BLaER1 (cell line): ENCODE data around the gene KCNE5.
"Not testable (repeated sequence)": the region's sequence is repeated elsewhere in the genome, so short reads cannot be mapped to it uniquely, and the experiment has no call there.

Experiments used
- H3K27ac ChIP-seq: shearing (Covaris generic); formaldehyde crosslinking; 2 replicates; pipeline ENCODE4 v1.8.1; 2022
- H3K27me3 ChIP-seq: shearing (Covaris generic); formaldehyde crosslinking; 2 replicates; pipeline ENCODE4 v1.8.1; 2022
- H3K36me3 ChIP-seq: shearing (Covaris generic); formaldehyde crosslinking; 2 replicates; pipeline ENCODE4 v1.8.1; 2022
- H3K4me1 ChIP-seq: shearing (Covaris generic); formaldehyde crosslinking; 2 replicates; pipeline ENCODE4 v1.8.1; 2022
- H3K4me2 ChIP-seq: shearing (Covaris generic); formaldehyde crosslinking; 2 replicates; pipeline ENCODE4 v1.8.1; 2022
- H3K4me3 ChIP-seq: shearing (Covaris generic); formaldehyde crosslinking; 2 replicates; pipeline ENCODE4 v1.8.1; 2022
- H3K9ac ChIP-seq: shearing (Covaris generic); formaldehyde crosslinking; 2 replicates; pipeline ENCODE4 v1.8.1; 2022
- H3K9me3 ChIP-seq: shearing (Covaris generic); formaldehyde crosslinking; 2 replicates; pipeline ENCODE4 v1.8.1; 2022
- H4K20me1 ChIP-seq: shearing (Covaris generic); formaldehyde crosslinking; 2 replicates; pipeline ENCODE4 v1.8.1; 2022
- Cebpa-rat ChIP-seq: shearing (Covaris generic); IDR thresholded peaks from 2 replicates; pipeline ENCODE4 v1.8.1; 2022

The KCNE5 gene

DNA sequence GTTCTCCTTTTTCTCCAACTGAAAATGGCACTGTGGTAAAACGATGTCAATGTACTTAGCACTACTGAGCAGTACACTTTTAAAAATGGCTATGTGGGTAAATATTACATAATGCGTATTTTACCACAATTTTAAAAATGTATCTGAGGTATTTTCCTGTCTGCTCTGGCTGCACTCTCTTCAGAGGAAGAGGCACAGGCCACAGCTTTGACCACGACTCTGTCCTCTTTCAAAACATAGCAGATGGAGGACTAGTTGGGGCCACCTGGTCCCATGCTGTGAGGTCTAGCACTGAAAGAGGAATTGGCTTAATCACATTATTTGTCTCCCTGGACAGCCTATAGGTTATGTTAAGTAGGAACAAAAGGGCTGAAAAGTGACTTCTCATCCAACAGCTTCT, 5.2 kb downstream of the KCNE5 start:
- no peak for TF ChIP-seq Cebpa-rat
- Histone ChIP-seq H3K9me3 (peaks cover 8% of the 10 kb centered on the region), H3K4me3 (no peak overlapping the region), H3K4me2 (no peak overlapping the region), H3K27me3 (peaks cover 94% of the 10 kb centered on the region), H3K36me3 (no peaks in the 10 kb centered on the region), H3K4me1 (no peaks in the 10 kb centered on the region), H3K27ac (no peak overlapping the region), H3K9ac (no peak overlapping the region), H4K20me1 (no peaks in the 10 kb centered on the region)

DNA sequence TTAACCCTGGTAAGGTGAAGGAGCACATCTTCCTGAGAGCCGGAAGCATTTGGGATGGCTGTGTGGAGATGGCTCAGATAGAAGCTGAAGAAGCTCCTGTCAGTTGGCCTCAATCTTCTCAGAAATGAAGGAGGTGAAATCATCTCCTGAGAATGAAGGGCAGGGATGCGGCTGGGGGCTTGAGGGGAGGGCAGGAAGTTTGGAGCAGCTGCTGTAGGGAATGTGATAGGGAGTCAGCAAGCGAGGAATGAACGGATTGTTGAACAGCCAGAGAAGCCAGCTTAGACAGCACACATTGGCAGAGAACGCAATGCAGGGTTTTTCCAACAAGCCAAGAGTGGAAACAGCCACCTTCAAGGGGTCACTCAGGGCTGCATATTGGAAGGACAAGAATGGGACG, 10.0 kb downstream of the KCNE5 start:
- H3K4me2 ChIP-seq = no peak overlapping the region
- peaks cover 73% of the 10 kb centered on the region for H3K27me3 ChIP-seq
- H4K20me1 ChIP-seq = no peaks in the 10 kb centered on the region
- H3K4me3 ChIP-seq = no peak overlapping the region
- no peak for TF ChIP-seq Cebpa-rat
- H3K9ac ChIP-seq = no peak overlapping the region
- no peaks in the 10 kb centered on the region for H3K36me3 ChIP-seq
- H3K27ac ChIP-seq = no peak overlapping the region
- no peaks in the 10 kb centered on the region for H3K9me3 ChIP-seq
- no peaks in the 10 kb centered on the region for H3K4me1 ChIP-seq

DNA sequence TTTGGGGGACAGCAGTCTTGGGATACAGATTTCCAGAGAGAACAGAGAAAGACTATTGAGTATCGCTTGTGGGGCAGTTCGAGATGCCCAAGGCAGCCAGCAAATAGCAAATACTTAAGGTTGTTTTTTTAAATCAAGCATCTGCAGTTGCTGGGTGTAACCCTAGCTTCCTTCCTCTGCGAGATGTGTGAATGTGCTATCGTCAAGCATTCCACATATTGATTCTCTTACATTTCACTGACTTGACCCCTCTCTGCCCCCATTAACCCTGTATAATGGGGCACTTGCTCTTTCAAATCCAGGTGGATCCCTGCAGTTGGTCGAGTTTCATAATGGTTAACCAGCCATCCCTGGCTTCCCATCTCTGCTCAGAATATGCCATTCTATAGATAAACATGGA, 23.5 kb downstream of the KCNE5 start:
- Histone ChIP-seq H3K27me3 (peaks cover 89% of the 10 kb centered on the region), H3K9ac (no peak overlapping the region), H3K36me3 (no peaks in the 10 kb centered on the region), H4K20me1 (no peaks in the 10 kb centered on the region), H3K27ac (no peak overlapping the region), H3K9me3 (no peaks in the 10 kb centered on the region), H3K4me2 (no peak overlapping the region), H3K4me1 (no peaks in the 10 kb centered on the region), H3K4me3 (no peak overlapping the region)
- TF ChIP-seq Cebpa-rat = no peak

DNA sequence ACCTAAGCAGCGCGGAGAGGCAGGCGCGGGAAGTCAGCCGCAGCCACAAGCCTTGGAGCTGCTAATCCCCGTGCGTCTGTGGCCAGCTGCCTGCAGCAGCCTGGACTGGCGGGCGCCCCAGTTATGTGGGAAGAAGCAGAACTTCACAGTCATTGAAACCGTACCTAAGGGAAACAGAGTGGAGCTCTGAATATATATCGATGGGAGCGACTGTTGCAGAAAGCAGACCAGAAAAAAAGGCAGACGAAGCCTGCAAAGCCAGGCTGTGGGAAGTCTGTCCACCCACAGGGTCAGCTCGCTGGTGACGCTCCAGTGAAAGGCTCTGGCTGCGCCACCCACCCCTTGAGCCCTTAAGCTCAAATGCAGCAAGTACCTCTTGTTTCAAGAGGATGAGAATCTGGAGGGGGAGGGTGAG, 24.7 kb downstream of the KCNE5 start:
- H3K9ac ChIP-seq = no peak overlapping the region
- no peak overlapping the region for H3K27ac ChIP-seq
- H4K20me1 ChIP-seq = no peaks in the 10 kb centered on the region
- no peaks in the 10 kb centered on the region for H3K36me3 ChIP-seq
- no peak overlapping the region for H3K4me2 ChIP-seq
- H3K4me3 ChIP-seq = no peak overlapping the region
- TF ChIP-seq Cebpa-rat = no peak
- H3K27me3 ChIP-seq = peaks cover 88% of the 10 kb centered on the region
- H3K9me3 ChIP-seq = no peaks in the 10 kb centered on the region
- H3K4me1 ChIP-seq = no peaks in the 10 kb centered on the region

DNA sequence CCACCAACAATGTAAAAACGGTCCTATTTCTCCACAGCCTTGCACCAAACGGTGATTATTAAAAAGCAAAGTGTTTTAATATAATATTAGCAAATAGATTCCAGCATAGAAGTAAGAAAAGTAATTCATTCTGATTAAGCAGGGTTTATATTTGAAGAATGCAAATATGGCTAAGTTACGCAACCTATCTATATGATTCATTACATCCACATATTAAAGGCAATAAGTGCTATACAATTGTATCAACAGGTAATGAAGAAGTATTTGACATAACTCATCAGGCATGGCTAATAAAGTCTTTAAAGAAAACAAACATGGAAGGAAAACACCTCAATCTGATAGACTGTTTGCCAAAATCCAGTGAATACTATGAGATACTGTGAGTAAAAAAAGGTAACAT, 29.0 kb downstream of the KCNE5 start:
- Histone ChIP-seq H3K4me3 (no peak overlapping the region), H3K4me2 (no peak overlapping the region), H3K9ac (no peak overlapping the region), H3K27ac (no peak overlapping the region), H3K9me3 (no peaks in the 10 kb centered on the region), H3K4me1 (no peaks in the 10 kb centered on the region), H3K27me3 (peaks cover 78% of the 10 kb centered on the region), H3K36me3 (no peaks in the 10 kb centered on the region), H4K20me1 (no peaks in the 10 kb centered on the region; the same call in 1 of the 2 replicates)
- TF ChIP-seq Cebpa-rat = no peak

DNA sequence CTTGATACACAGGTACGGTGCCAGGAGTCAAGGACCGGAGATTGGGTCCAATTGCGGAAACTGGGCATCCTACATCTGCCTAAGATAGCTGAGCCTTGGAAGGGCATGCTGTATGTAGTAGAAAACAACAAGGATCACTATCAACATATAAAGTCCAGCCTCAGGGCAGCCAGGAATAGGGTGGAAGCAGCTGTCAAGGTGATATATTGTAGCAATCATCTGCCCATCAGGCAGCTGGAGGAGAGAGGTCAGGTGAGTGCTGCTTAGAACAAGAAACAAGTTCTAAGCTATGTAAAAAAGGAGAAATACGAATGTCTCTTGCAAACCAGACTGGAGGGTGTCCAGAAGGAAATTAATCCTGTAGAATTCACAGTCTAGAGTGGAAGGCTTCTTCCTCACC, 34.8 kb downstream of the KCNE5 start:
- Histone ChIP-seq H4K20me1 (peaks cover 9% of the 10 kb centered on the region; the same call in 1 of the 2 replicates), H3K4me2 (no peak overlapping the region), H3K4me1 (no peaks in the 10 kb centered on the region), H3K27ac (no peak overlapping the region), H3K9ac (no peak overlapping the region), H3K27me3 (peaks cover 78% of the 10 kb centered on the region), H3K4me3 (no peak overlapping the region), H3K9me3 (no peaks in the 10 kb centered on the region), H3K36me3 (no peaks in the 10 kb centered on the region)
- no peak for TF ChIP-seq Cebpa-rat

DNA sequence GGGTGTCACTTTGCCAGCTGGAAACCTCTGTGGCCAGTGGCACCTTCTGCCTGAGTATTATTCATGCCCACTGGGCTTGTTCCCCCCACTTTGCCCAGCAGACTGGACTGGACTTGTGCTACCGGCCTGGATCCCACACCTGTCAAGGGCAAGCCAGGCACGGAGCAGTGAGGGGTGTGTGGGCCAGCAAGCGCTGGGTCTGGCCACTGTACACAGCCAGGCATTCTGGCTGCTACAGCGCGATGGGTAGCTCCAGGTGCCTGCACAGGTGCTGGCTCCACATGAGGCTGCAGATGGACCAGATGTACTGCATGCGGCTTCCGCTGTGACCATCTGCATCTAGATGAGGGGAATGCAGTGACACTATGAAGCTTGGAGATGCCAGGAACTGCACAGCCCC, 39.5 kb downstream of the KCNE5 start:
- H3K9ac ChIP-seq = no peak overlapping the region
- H3K27me3 ChIP-seq = peaks cover 67% of the 10 kb centered on the region
- H3K9me3 ChIP-seq = no peaks in the 10 kb centered on the region
- no peak overlapping the region for H3K4me2 ChIP-seq
- H4K20me1 ChIP-seq = peaks cover 9% of the 10 kb centered on the region; the same call in 1 of the 2 replicates
- H3K27ac ChIP-seq = no peak overlapping the region
- no peak for TF ChIP-seq Cebpa-rat
- no peak overlapping the region for H3K4me3 ChIP-seq
- no peaks in the 10 kb centered on the region for H3K36me3 ChIP-seq
- H3K4me1 ChIP-seq = no peaks in the 10 kb centered on the region

DNA sequence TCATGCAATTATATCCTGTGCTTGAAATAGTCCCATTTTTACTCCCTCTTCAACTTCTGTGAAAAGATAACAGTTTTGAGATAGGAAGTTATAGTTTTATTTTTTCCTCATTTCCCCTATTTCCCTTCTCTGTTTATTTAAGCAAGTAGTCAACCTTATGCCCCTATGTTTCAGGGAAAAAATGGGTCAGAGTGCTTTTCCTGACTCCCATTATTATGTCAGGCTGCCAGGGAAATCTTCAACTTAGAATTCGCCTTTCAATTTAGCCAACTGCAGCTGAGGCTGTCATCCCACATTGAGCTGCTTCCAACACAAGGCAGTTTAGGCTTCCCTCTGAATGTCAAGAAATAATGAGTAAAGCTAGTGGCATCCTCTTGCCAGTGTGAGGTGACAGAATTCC, 46.1 kb downstream of the KCNE5 start:
- H3K27ac ChIP-seq = no peak overlapping the region
- no peaks in the 10 kb centered on the region for H4K20me1 ChIP-seq
- H3K9ac ChIP-seq = no peak overlapping the region
- no peak overlapping the region for H3K4me2 ChIP-seq
- no peaks in the 10 kb centered on the region for H3K36me3 ChIP-seq
- TF ChIP-seq Cebpa-rat = no peak
- no peaks in the 10 kb centered on the region for H3K4me1 ChIP-seq
- no peak overlapping the region for H3K4me3 ChIP-seq
- peaks cover 62% of the 10 kb centered on the region for H3K27me3 ChIP-seq
- H3K9me3 ChIP-seq = no peaks in the 10 kb centered on the region

DNA sequence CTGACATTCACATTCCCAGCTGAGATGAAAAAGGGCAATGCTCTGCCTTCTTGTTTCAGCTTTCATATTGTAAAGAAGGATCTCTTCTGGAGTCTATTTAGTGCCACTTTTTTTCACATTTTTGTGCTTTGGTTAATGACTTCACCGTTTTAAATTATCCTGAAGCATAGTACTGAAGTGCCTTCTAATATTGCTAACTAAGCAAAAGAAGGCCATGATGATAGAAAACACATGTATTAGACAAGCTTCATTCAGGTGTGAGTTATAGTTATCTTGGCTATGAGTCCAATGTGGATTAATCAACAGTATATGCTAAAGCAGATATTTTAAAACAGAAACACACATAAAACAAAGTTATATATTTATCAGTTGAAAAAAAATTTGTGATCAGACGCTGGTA, 47.9 kb downstream of the KCNE5 start:
- Histone ChIP-seq H4K20me1 (no peaks in the 10 kb centered on the region), H3K27ac (no peak overlapping the region), H3K4me3 (no peak overlapping the region), H3K9me3 (no peaks in the 10 kb centered on the region), H3K4me1 (no peaks in the 10 kb centered on the region), H3K4me2 (no peak overlapping the region), H3K9ac (no peak overlapping the region), H3K36me3 (no peaks in the 10 kb centered on the region), H3K27me3 (peaks cover 70% of the 10 kb centered on the region)
- TF ChIP-seq Cebpa-rat = no peak

DNA sequence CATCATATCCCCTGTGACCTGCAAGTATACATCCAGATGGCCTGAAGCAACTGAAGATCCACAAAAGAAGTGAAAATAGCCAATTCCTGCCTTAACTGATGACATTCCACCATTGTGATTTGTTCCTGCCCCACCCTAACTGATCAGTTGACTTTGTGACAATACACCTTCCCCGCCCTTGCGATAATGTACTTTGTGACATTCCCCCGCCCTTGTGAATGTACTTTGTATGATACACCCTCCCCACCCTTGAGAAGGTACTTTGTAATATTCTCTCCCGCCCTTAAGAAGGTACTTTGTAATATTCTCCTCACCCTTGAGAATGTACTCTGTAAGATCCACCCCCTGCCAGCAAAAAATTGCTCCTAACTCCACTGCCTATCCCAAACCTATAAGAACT, 48.9 kb downstream of the KCNE5 start:
- not testable (repeated sequence) for H4K20me1 ChIP-seq, H3K27ac ChIP-seq, H3K4me1 ChIP-seq, H3K4me2 ChIP-seq, H3K4me3 ChIP-seq, H3K9me3 ChIP-seq, H3K9ac ChIP-seq, H3K36me3 ChIP-seq
- peaks cover 73% of the 10 kb centered on the region for H3K27me3 ChIP-seq
